AG09319 (cell line): ENCODE results near the gene GRAP2.

Experiments
- DNase-seq: peaks from one replicate; pipeline ENCODE4 v3.0.0-alpha.2; 2010; ENCODE audit warnings: low read depth; ENCODE audit errors: extremely low read depth
- TF ChIP-seq, protein P1 (sequence below): IDR thresholded peaks from 2 replicates; pipeline ENCODE4 v1.5.1; 2011; ENCODE audit warnings: low read depth, mild to moderate bottlenecking, inconsistent platforms, low read length, moderate library complexity

GRAP2 gene

DNA sequence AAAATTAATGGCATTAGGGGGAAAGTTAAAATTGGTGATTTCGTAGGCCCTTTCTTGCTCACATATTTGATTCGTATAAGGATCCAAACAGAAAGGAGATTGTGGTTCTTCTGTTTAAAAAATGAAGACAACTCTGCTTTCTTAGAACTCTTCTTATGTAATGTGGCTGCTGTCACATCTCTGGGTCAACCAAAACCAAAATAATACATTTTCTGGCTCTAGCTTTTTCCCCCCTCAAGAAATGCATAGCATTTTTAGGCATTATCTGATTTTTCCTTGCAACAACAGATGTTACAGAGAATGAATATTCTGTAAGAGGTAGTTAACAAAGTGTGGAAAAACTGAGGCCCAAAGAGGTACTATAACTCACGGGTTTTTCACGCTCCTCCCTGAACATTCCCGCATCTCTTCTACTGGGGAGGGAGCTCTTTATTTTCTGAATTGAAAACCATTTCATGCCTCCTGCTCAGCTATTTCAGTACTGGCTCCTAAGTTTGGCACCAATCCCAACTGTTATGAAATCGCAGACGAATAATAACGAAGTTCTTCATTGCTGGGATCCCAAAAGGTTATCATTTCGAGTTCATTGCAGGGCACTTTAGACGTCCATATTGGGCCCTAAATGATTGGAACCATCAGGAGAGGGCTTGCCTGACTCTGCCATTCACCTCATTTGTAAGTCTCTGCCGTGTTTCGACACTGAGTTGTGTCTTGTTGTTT is 17.1 kb downstream of the GRAP2 start:
- TF ChIP-seq, protein P1, sequence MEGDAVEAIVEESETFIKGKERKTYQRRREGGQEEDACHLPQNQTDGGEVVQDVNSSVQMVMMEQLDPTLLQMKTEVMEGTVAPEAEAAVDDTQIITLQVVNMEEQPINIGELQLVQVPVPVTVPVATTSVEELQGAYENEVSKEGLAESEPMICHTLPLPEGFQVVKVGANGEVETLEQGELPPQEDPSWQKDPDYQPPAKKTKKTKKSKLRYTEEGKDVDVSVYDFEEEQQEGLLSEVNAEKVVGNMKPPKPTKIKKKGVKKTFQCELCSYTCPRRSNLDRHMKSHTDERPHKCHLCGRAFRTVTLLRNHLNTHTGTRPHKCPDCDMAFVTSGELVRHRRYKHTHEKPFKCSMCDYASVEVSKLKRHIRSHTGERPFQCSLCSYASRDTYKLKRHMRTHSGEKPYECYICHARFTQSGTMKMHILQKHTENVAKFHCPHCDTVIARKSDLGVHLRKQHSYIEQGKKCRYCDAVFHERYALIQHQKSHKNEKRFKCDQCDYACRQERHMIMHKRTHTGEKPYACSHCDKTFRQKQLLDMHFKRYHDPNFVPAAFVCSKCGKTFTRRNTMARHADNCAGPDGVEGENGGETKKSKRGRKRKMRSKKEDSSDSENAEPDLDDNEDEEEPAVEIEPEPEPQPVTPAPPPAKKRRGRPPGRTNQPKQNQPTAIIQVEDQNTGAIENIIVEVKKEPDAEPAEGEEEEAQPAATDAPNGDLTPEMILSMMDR: no peak
- DNase-seq: no peak

DNA sequence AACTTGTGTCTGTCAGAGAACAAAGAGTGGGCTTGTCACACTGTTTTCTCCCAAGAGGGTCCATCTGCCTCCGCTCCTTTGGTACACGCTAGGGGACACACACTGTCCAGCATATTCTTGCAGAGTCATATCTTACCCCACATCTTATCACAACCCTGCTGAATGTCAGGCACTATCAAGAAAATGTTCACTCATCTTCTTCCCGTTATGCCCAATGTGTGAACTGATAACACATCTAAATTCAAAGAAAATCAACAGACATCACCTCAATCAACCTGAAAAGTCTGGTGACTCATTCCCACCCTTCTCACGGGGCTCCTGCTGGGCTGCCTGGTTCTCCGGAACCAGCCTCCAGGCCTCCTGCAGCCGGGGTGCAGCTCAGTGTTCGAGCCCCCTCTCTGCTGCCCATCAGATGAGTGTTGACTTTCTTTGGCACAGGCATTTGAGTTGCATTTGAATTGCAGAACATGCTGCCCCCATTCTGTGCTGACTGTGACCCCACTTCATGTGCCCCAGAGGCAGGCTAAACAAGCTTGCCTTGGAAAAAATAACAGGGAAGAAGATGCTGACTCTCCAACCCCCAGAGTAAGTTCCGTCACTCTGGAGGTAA is 19.4 kb downstream of the GRAP2 start:
- TF ChIP-seq, protein P1: no peak
- DNase-seq: no peak

GRCh38 chr22:39923696-39924095 is 22.8 kb downstream of the GRAP2 start:
- DNase-seq: no peak
- TF ChIP-seq, protein P1: no peak

GRCh38 chr22:39924286-39924685 is 23.4 kb downstream of the GRAP2 start:
- TF ChIP-seq, protein P1: no peak
- DNase-seq: no peak

DNA sequence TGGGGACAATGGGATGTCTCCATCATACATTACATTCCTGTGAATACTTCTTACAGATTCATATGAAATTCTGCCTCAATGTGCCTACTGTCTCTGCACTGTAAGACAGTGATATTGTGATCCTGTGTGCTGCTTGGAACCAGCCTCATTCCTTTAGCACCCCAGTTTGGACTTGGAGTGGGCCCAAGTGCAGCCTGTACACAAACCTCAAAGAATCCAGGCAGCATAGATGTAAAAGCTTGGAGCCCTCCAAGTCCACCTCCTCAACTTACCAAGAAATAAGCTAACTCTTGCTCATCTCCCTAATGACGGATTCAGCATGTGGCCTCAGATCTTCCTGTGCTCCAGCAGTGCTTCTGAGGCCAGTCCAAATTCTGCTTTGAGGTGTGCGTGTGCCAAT is 24.4 kb downstream of the GRAP2 start:
- TF ChIP-seq, protein P1: no peak
- no peak for DNase-seq

- TF ChIP-seq, protein P1: no peak
- no peak for DNase-seq
Measured at GRCh38 chr22:39925909-39926679, 25.2 kb downstream of the GRAP2 start.

- no peak for DNase-seq
- TF ChIP-seq, protein P1: no peak
Measured at GRCh38 chr22:39926753-39927152, 25.9 kb downstream of the GRAP2 start.
